ENCODE measurements around the gene CEP85L.
"Not testable (repeated sequence)": the region's sequence is repeated elsewhere in the genome, so short reads cannot be mapped to it uniquely, and the experiment has no call there.

The CEP85L gene

DNA sequence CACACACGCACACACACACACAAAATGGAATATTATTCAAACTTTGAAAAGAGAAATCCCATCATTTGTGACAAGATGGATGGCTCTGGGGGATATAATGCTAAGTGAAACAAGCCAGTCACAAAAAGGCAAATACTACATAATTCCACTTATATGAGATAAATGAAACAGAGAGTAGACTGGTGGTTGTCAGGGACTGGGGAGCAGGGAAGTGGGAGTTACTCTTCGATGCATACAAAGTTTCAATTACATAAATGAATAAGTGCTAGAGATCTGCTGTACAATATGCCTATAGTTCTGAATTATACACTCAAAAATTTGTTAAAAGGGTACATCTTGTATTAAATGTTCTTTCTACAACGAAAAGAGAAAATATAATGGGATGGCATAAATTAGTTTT, 161.4 kb downstream of the CEP85L start:
- DNase-seq: no peak

DNA sequence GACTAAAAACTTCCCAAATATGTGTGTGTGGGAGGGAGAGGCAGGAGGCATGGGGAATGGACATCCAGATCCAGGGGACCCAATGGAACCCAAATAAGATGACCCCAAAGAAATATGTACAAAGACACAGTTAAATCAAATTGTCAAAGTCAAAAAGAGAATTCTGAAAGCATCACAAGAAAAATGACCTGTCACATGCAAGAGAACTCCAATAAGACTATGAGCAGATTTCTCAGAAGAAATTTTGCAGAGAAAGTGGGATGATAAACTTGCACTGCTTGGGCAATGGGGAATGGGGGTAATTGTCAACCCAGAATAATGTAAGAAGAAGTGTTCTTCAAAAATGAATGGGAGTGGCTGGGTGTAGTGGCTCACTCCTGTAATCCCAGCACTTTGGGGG, 162.8 kb downstream of the CEP85L start:
- no peak for DNase-seq

DNA sequence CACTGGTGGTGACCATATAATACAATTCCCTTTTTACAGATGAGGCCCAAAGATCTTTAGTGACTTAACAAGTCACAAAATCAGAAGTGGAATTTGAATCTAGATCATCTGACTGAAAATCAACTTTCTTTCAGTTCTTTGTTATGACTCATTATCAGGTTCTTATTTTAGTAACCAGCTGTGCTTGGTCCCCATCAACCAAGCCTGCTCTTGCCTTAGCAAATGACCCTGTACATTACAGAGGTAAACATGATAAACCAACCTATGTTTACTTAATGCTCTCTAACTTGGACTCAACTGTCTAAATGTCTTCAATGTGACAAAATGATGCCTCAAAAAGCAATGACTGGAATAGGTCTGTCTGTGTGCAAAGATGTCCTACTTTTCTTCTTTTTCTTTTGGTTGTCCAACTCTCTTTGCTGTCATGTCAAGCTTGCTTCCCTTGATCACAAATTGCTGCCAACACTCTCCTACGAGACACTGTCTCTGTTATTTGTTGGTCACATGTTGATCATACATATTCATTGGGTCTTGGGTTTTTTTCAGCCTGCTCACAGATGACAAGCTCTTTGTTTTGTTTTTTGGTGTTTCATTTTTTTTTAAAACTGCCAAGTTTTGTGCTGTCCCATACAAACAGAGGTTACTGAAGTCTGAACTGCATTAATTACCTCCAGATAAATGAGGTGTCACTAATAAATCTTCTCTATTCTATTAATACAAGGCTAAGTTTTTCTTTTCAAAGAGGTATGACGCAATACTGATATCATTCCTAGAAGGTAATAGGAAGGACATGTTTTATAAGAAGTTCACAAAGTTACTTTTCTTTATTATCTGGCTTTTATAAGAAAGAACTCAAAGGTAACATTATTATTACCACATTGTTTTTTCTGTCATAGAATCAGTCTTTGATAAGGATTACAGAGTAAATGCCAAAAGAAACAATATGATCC, 165.5 kb downstream of the CEP85L start:
- DNase-seq: no peak

DNA sequence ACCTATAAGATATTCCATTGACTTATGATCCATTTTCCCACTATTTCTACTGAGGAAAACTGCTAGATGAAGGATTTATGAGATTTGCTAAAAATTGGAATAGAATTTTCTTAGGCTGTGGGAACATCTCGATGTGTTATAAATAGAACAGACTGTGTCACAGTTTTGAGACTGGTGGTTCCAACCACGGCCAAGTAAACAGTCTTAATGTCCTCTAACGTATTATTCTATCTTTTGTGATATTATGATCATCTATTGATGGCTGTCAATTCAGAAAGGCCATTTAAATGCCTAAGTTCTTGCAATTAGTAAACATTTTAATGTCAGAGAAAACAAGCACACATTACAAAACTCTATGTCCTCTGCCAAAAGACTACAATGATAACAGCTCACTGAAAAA, 174.8 kb downstream of the CEP85L start:
- DNase-seq: no peak

DNA sequence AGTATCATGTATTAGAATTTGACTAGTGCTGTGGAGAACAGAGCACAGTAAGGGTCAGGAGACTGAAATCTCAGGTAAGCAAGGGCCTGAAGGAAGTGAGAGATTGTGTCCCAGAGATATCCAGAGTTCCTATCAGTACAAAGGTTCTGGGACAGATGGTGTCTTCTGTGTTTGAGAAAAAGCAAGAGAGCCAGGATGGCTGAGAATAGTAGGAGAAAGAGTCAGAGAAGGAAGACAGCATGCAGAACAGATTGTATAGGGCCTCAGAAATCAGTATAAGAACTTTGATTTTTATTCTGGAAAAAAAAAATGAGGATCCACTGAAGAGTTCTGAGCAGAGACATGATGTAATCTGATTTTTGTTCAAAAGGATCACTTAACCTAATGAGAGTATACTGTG, 178.1 kb downstream of the CEP85L start:
- no peak for DNase-seq

DNA sequence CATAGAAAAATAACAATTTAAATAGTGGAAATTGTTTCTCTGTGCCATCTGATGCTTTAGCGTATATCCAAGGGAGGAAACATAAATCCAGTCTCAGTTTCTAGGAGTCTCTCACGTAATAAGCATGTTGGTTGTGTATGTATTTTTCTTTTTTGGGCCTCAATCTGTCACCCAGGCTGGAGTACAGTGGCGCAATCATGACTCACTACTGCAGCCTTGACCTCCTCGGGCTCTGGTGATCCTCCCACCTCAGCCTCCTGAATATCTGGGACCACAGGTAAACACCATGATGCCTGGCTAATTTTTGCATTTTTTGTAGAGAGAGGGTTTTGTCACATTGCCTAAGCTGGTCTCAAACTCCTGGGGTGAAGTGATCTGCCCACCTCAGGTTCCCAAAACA, 181.9 kb downstream of the CEP85L start:
- no peak for DNase-seq

DNA sequence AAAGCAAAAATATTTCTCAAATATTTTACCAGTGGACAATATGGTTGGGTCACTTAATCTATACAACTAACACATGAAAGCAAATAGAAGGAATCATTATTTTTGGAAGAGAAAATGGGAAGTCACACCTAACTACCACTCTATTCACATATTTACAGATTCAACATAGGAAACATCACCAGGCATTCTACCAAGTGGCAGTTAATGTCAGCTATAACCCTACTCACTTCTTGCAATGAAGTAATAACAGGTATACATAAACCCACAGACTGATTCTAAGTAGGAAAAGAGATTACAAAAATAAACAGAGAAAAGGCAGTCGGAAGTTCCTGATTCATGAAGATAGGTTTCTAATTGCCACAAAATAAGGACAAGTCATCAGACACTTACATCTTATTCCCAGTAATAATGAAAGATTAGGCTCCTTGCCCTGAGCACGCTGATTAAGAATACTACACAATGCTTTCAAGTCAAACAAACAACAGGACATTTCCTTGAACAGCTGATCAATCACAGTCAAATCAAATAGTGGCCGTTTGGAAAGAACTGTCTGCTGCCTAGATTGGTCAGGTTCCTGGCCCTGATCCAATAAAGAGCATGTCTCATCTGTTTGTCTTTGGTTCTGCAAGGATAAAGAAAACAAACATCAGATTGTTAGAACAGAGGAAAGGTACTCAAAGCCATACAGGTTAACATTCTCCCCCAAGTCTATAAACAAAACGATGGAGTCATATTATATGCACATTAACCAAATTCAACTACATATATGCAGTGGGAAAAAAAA, 182.5 kb downstream of the CEP85L start:
- no peak for DNase-seq

DNA sequence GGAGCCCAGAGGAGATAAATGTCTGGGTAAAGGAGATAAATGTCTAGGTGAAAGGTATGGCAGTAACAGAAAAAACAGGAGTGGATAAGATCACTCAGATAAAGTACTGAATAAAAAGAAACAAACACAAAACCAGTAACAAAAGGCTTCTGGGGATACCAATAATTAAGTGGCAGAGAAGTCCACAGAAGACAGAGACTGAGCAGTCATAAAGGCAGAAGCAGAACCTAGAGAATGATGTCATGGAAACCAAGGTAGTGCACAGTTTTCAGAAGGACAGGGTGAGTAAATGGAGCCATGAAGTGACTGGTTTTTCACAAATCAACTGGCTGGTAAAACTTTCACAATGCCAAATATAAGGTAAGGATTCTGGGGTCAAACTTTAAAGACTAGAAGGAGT, 184.2 kb downstream of the CEP85L start:
- DNase-seq: no peak

DNA sequence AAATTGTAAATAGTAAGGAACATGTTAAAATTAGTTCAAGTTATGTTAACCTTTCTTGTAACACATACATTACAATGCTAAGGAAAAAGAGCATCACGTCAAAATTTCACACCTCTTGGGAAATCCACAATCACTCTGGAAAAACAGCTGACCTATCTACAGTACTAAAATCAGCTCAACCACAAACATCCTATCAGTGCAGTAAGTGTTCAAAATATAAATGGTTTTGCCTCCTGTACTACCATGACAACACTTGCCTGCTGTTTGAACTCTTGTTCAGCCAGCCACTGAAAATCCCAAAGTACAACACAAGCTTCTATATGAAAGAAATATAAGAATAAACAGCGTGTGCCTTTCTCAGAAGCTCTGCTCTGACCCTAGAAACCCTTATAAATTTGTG, 186.8 kb downstream of the CEP85L start:
- DNase-seq: no peak

DNA sequence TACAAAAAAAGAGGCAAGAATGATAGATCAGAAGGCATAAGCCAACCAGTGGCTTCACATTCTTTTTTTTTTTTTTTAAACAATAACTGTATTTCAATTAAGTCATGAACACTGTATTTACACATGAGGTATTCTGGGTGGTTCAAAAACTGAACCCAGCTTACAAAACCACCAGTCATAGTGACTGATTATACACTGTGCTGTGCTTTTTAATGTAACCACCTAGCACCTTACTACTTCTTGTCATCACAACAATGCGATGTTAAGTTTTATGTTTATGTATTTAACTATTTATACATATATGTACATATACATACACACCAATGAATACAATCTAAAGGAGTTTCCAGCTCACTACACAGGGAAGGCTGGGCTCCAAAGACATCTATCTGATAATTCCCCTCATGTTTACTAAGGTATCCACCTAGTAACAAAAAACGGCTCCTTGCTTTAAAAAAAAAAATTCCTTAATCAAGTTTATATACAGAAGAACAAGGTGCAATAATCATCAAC, 190.4 kb downstream of the CEP85L start:
- no peak for DNase-seq

DNA sequence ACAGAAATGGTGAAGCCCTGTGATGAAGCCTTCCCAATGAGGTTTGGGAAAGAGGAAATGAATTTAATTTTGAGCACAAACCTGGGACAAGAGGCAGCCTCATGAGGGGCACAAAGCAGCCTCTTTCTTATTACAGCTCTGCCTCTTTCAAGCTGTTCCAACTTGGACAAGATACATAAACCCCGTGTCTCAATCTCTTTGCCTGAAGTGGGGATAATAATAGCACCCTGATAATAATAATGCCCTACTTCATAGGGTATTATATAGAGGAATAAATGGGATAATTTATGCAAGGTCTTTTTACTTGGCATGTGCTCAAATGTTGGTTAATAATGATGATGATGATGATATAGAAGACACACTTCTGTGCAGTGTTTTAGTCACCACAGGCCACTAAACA, 194.4 kb downstream of the CEP85L start:
- no peak for DNase-seq

DNA sequence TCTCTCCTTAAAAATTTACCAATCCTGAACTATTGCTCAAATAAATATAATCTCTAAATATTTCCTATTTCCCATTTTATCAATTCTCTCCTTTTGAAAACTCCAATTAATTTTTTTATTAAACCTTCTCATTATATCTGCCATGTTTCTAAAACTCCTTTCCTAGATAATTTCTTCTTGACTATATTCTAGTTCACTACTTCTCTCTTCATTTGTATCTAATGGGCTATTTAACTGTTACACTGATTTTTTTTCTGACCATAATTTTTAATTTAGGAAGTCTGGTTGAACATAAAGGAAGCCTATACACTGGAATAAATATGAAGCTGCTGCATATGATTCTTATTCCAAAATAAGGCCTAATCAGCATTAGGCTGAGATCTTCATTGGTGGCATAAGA, 199.6 kb downstream of the CEP85L start:
- DNase-seq: no peak

DNA sequence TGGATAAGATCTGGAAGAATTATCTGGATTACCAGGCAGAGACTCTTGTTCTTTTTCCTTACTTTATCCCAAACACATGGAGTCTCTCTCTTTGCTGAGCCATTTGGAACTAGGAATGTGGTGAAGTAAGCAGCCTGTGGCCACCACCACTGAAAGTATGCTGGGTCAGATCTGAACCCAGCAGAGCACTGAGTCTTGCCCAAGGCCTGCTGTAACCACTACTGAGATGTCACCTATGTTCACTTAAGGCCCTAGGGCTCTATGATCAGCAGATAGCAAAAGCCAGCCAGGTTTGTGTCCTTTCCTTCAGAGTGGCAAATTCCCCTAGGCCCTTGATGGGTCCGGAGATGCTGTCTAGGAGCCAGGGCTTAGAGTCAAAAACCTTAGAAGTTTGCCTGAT, 206.6 kb downstream of the CEP85L start:
- DNase-seq: no peak

DNA sequence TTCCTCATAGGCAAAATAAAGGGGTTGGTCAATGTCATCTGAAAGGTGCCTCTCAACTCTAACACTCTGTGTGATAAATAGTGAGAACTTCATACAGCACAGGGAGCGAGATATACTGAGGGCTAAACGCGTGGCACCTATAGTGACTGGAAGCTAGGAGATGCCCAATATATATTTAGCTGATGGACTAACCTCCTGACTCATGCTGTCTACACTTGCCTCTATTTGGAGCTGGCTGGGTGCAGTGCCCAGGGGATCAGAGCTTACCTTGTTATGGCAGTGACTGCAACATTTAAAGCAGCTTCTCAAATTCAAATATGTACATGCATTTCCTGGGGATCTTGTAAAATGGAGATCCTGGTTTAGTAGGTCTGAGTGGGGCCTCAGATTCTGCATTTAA, 214.9 kb downstream of the CEP85L start:
- DNase-seq: no peak

DNA sequence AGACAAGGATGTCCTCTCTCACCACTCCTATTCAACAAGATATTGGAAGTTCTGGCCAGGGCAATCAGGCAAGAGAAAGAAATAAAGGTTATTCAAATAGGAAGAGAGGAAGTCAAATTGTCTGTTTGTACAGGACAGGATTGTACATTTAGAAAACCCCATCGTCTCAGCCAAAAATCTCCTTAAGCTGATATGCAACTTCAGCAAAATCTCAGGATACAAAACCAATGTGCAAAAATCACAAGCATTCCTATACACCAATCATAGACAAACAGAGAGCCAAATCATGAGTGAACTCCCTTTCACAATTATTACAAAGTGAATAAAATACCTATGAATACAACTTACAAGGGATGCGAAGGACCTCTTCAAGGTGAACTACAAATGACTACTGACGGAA, 217.2 kb downstream of the CEP85L start:
- DNase-seq: not testable (repeated sequence)

DNA sequence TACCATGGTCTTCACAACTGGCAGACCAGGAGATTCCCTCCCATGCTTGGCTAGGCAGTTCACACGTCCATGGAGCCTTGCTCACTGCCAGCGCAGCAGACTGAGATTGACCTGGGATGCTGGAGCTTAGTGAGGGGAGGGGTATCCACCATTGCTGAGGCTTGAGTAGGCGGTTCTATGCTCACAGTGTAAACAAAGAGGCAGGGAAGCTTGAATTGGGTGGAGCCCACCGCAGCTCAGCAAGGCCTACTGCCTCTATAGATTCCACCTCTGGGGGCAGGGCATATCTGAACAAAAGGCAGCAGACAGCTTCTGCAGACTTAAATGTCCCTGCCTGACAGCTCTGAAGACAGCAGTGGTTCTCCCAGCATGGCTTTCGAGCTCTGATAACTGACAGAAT, 230.1 kb downstream of the CEP85L start:
- not testable (repeated sequence) for DNase-seq

DNA sequence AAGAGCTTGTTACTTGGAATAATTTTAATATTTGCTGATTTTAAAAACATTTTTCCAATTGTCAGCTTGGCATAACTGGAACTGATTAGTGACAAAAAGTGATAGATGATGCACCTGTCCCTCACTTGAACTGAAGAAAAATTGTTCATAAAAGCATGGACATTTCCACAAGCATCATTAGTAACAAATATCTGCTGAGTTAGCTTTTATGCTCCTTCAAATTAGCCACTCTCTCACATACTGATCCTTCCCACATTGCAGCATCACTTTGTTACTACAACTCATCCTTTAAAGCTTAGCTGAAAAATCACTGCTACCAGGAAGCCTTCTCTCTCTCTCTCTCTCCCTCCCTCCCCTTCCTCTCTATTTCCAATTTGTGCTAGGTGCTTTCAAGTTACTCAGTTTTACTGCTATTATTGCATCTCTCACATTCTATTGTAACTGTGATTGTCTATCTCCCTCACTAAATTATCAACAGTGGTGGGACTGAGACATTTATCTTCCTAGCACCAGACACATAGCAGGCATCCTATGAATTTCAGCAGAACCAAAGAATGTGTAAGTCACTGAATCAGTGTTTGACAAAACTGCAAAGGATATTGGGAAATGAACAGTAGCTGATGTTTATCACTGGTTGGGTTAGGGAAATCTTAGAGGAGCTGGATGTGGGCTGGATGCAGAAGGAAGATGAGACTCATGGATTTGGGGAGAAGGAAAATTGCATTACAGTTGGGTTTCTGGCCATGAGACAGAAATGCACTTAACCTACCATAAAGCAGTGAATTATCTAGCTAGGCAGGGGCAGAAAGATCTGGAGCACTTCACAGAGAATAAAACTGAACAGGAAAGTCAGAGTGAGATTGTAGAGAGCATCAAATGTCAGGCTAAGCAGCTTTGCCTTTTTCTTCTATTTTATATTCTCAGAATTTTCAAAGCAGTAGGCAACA, 231.7 kb downstream of the CEP85L start:
- DNase-seq: no peak
